ENCODE results near the gene CEP104.

Gene CEP104

DNA sequence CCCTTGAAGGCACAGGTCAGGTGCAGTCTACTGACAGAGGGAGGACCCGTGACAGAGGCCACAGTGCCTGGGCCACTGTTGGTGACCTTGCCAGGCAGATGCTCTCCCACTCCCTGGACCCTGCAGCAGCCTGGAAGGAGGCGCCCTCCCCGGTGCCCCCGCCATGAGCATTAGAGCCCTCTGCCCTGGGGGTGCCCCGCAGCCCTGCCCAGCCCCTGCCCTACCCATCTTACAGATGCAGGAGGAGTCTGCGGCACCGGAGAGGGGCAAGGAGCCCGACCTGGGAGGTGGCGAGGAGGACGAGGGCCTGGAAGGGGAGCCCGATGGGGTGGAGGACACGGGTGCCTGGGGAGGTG is 94.2 kb downstream of the CEP104 start:
- no peak for DNase-seq (ENCODE audit: low spot score)

DNA sequence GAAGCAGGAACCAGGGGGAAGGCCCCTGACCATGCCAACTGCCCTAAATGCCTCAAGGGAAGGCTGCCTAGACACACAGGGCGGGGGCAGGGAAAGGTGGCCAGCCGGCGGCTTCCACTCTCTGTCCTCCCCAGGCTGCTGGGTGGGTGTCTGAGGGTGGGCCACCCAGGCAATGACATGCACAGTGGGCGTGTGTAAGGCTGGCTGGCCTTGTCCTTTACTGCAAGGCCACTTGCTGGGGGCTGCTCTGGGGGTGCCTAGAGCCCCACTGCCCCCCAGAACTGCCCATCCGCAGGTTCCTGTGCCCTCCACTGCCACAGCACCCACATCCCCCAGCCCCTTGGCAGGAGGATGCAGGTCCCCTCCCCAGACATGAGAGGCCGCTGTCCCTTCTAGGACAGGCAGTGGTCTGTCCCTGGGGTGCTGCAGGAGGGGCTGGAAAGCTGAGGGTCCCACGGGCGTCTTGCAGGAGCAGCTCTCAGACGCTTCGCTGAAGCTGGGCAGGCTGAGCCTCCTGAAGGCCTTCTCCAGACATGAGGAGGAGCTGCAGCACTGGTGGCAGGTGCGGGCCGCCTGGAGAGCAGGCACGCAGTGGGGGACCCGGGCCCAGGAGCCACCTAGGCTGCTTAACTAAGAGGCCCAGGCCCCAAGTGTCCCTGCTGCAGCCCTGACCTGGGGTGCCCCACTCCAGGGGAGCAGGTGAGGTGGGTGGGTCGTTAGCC is 94.7 kb downstream of the CEP104 start:
- DNase-seq (ENCODE audit: low spot score): no peak
